Left hindlimb (tissue), 1 donor: Measurements from ENCODE around the gene NAA15.
"Not testable (repeated sequence)": the region's sequence is repeated elsewhere in the genome, so short reads cannot be mapped to it uniquely, and the experiment has no call there.

Source experiments
- DNase-seq: peaks from one replicate; pipeline ENCODE4 v3.0.0-alpha.2; 2018

The NAA15 gene

GRCh38 chr4:139453371-139454110, 152.2 kb downstream of the NAA15 start:
- DNase-seq = peak; percentile 99

GRCh38 chr4:139454111-139455045, 153.1 kb downstream of the NAA15 start, which contains the start of gene RAB33B:
RAB33B (plus strand) TSS chr4:139454121; CDS start chr4:139454196, 75 bp downstream.
- DNase-seq = no peak

GRCh38 chr4:139455126-139455538, 153.8 kb downstream of the NAA15 start:
- DNase-seq = no peak

GRCh38 chr4:139457318-139457717, 156.0 kb downstream of the NAA15 start:
- DNase-seq = no peak

GRCh38 chr4:139458543-139458942, 157.2 kb downstream of the NAA15 start:
- DNase-seq = no peak

GRCh38 chr4:139458999-139459398, 157.7 kb downstream of the NAA15 start:
- DNase-seq = no peak

GRCh38 chr4:139460565-139460964, 159.3 kb downstream of the NAA15 start:
- DNase-seq = no peak

GRCh38 chr4:139461022-139461628, 159.8 kb downstream of the NAA15 start:
- no peak for DNase-seq

GRCh38 chr4:139464512-139464911, 163.2 kb downstream of the NAA15 start:
- DNase-seq = not testable (repeated sequence)

- DNase-seq = no peak
Measured at GRCh38 chr4:139465922-139466321, 164.6 kb downstream of the NAA15 start.

GRCh38 chr4:139468756-139469155, 167.5 kb downstream of the NAA15 start:
- not testable (repeated sequence) for DNase-seq

- DNase-seq = no peak
Measured at GRCh38 chr4:139469216-139469615, 167.9 kb downstream of the NAA15 start.
